Thoracic aorta (tissue), 2 donors: ENCODE data around the gene TACC3. TPM values are rescaled to one million over a fixed set of nuclear protein-coding genes. Genes with fewer than 3 reads are reported as not detected.
A peak's percentile ranks its signal among the peaks of the same experiment; 100 is the strongest.

Experiments used
- ATAC-seq: fragments of 150-250 bp; one replicate; pipeline ENCODE4 v1.8.0; 2017; ENCODE audit warnings: low read depth; ENCODE audit not compliant: insufficient number of reproducible peaks, low FRiP score
- DNase-seq: peaks from one replicate; pipeline ENCODE4 v3.0.0-alpha.2; 2020; ENCODE audit warnings: low spot score
- H3K27ac ChIP-seq, 2 donors: fragments of 200-600 bp; sonication (generic); 1 replicate in 1 of 2; 2 replicates in 1 of 2; pipeline ENCODE4 v1.5.1; 2016; ENCODE audit warnings: mild to moderate bottlenecking in 2 of 2, moderate library complexity in 2 of 2
- H3K27me3 ChIP-seq: fragments of 200-600 bp; sonication (generic); replicated peaks from 2 replicates; pipeline ENCODE4 v1.6.0; 2016; ENCODE audit warnings: mild to moderate bottlenecking; ENCODE audit not compliant: insufficient read depth
- H3K36me3 ChIP-seq: fragments of 200-600 bp; sonication (generic); one replicate; pipeline ENCODE4 v1.5.1; 2016
- H3K4me1 ChIP-seq, 2 donors: fragments of 200-600 bp; sonication (generic); 1 replicate in 1 of 2; 2 replicates in 1 of 2; pipeline versions ENCODE4 v1.5.1 to v1.6.0; 2016; ENCODE audit warnings: low read depth in 2 of 2, mild to moderate bottlenecking in 1 of 2; ENCODE audit not compliant: control insufficient read depth in 1 of 2
- H3K4me3 ChIP-seq: fragments of 200-600 bp; sonication (generic); 2 replicates; pipeline ENCODE4 v1.5.1; 2016; ENCODE audit warnings: mild to moderate bottlenecking
- H3K9me3 ChIP-seq: fragments of 200-600 bp; sonication (generic); 2 replicates; pipeline ENCODE4 v1.5.1; 2016
- total RNA-seq, 2 donors: library from RNA; depleted of rRNA; stranded (reverse); fragments of >200 nt; gene quantifications; one replicate each; pipeline versions ENCODE4 v1.1.0 to v1.2.3, GENCODE V29; 2016
- TF ChIP-seq, protein P1 (sequence below): fragments of 200-600 bp; sonication (generic); IDR thresholded peaks from one replicate; pipeline ENCODE4 v1.5.1; 2019; ENCODE audit warnings: antibody characterized with exemption

TACC3 gene
- total RNA-seq, 2 donors from 2014 or later, result 6.2 to 24.5 TPM

DNA sequence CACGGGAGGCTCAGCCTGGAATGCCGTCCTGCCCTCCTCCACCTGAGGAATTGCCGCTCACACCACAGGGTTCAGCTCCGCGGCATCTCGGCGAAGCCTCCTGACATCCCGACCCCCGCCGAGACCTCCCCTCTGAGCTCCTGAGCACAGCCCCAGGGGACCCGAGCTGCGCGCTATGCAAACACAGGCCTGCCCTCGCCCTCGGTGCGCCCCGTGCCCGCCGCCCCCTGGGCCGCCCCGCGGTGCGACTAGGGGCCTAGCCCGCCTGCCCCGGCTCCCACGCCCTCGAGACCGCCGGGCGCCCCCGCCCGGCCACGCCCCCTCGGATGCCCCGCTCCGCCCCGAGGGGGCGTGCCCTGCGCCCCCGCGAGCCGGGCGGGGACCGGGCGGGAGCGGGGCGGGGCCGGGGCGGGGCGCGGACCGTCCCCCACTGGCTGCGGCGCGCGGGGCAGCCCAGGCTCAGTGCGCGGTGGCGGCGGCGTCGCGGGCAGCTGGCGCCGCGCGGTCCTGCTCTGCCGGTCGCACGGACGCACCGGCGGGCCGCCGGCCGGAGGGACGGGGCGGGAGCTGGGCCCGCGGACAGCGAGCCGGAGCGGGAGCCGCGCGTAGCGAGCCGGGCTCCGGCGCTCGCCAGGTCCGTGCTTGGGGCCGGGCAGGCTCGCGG lies 71.6 kb downstream of the TACC3 start, which contains the start of gene FGFR3:
FGFR3 (plus strand) TSS at position 462 of the 664 bp plus-strand sequence. CDS start 642 bp downstream, outside the sequence.
- H3K27ac ChIP-seq, result no peak within 1 kb of the TSS
- no peak for ATAC-seq
- H3K4me1 ChIP-seq, result peaks cover 15 to 20% of the 10 kb centered on the region in 2 donors
- no peaks in the 10 kb centered on the region for H3K36me3 ChIP-seq
- TF ChIP-seq, protein P1, sequence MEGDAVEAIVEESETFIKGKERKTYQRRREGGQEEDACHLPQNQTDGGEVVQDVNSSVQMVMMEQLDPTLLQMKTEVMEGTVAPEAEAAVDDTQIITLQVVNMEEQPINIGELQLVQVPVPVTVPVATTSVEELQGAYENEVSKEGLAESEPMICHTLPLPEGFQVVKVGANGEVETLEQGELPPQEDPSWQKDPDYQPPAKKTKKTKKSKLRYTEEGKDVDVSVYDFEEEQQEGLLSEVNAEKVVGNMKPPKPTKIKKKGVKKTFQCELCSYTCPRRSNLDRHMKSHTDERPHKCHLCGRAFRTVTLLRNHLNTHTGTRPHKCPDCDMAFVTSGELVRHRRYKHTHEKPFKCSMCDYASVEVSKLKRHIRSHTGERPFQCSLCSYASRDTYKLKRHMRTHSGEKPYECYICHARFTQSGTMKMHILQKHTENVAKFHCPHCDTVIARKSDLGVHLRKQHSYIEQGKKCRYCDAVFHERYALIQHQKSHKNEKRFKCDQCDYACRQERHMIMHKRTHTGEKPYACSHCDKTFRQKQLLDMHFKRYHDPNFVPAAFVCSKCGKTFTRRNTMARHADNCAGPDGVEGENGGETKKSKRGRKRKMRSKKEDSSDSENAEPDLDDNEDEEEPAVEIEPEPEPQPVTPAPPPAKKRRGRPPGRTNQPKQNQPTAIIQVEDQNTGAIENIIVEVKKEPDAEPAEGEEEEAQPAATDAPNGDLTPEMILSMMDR, result no peak
- no peaks in the 10 kb centered on the region for H3K9me3 ChIP-seq
- no peaks in the 10 kb centered on the region for H3K27me3 ChIP-seq
- DNase-seq, result no peak
- peak within 1 kb of the TSS; percentile 61 for H3K4me3 ChIP-seq

DNA sequence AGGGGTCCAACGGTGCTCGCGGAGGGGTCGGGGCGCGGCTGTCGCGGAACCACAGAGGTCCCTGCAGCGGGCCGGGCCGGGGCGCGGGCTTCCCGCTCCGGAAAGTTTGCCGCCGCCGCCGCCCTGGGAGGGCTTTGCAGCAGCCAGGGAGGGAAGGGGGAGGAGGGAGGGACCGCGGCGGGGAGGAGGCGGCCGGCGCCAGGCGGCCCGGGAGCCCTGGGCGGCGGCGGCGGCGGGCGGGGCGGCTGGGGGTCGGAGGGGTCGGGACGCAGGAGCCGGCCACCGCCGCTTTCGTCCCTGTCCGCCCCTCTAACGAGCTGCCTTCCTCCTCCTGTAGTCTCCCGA lies 72.1 kb downstream of the TACC3 start:
- peak overlapping the region; percentile 61 for H3K4me3 ChIP-seq
- H3K27me3 ChIP-seq, result no peaks in the 10 kb centered on the region
- DNase-seq, result no peak
- TF ChIP-seq, protein P1, result no peak
- no peak for ATAC-seq
- H3K4me1 ChIP-seq, result peaks cover 15 to 20% of the 10 kb centered on the region in 2 donors
- H3K36me3 ChIP-seq, result no peaks in the 10 kb centered on the region
- no peaks in the 10 kb centered on the region for H3K9me3 ChIP-seq
- no peak overlapping the region for H3K27ac ChIP-seq

DNA sequence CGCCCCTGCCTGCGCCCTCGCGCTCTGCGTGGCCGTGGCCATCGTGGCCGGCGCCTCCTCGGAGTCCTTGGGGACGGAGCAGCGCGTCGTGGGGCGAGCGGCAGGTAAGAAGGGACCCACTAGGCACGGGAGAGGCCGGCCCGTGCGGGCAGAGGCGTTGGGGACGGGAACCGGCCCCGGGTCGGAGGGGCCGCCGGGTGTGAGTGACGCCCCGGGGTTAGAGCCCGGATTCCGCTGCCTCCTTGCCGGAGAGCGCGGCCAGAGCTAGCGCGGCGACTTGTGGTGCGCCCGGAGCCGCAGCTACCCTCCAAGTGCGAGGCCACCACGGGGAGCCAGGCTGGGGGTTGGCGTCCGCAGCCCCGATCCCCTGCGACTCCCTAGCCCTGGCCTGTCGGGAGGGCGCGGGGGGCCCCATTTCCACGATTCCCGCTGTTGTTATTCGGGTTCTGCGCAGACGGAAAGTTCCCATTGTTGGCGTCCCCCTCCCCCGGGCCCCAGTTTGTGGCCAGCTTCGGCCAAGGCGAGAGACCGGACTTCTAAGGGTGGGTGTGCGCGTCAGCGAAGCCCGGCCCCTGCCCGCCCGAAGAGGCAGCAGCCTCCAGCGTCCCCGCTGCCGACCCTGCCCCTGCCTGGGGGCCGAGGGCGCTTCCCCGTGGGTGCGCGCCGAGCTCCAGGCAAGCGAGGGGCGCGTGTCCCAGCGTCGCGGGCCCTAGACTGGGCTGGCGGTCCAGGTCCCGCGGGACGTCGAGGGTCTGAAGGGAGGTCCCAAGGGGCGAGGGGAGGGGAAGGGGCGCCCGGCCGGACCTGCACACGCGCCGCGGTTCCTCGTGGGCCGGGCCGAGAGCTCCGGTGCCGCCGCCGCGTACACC lies 72.9 kb downstream of the TACC3 start:
- H3K9me3 ChIP-seq, result no peaks in the 10 kb centered on the region
- peak overlapping the region; percentile 61 for H3K4me3 ChIP-seq
- H3K4me1 ChIP-seq, result peaks cover 15 to 20% of the 10 kb centered on the region in 2 donors
- no peaks in the 10 kb centered on the region for H3K36me3 ChIP-seq
- H3K27ac ChIP-seq, result no peak overlapping the region
- H3K27me3 ChIP-seq, result no peaks in the 10 kb centered on the region
- no peak for DNase-seq
- no peak for ATAC-seq
- TF ChIP-seq, protein P1, result no peak

Other genes with a start within 250 kb of the TACC3 start
- 10 to 100 TPM in 1 of 2 donors, 1 to 10 TPM in 1; 5.1 to 10.9 TPM for gene FAM53A, start 37.2 kb upstream of the TACC3 start, total RNA-seq
- gene SLBP, start 9.2 kb upstream of the TACC3 start, total RNA-seq, result 10 to 100 TPM; 29.8 to 30.5 TPM
- 100 to 1,000 TPM in 1 of 2 donors, 10 to 100 TPM in 1; 58.1 to 104 TPM for gene TMEM129, start 198 bp upstream of the TACC3 start, total RNA-seq
- 1 to 10 TPM in 1 of 2 donors, under 1 TPM in 1; 0.68 to 1.4 TPM for gene FGFR3, start 71.8 kb downstream of the TACC3 start, total RNA-seq
- 10 to 100 TPM; 30.5 to 68.9 TPM for gene LETM1, start 134.6 kb downstream of the TACC3 start, total RNA-seq
- 10 to 100 TPM; 18.8 to 35.4 TPM for gene NSD2, start 149.9 kb downstream of the TACC3 start, total RNA-seq